Stimulated activated CD4-positive, alpha-beta T cell treated with anti-CD3 and anti-CD28 coated beads, Interleukin-2, amount 100 ng/mL, for 4 hours (primary cell): ENCODE measurements around the gene STRADB.
"Not testable (repeated sequence)": the region's sequence is repeated elsewhere in the genome, so short reads cannot be mapped to it uniquely, and the experiment has no call there.

Source experiments
- DNase-seq: peaks from one replicate; pipeline ENCODE4 v3.0.0-alpha.2; 2020; ENCODE audit warnings: low read depth

STRADB gene

GRCh38 chr2:201430322-201430721 is 21.2 kb upstream of the STRADB start:
- not testable (repeated sequence) for DNase-seq

GRCh38 chr2:201430839-201431238 is 20.7 kb upstream of the STRADB start:
- no peak for DNase-seq

GRCh38 chr2:201432038-201432620 is 19.4 kb upstream of the STRADB start:
- DNase-seq, result no peak

- DNase-seq, result no peak
Measured at GRCh38 chr2:201432621-201433393, 18.7 kb upstream of the STRADB start.

- DNase-seq, result no peak
Measured at GRCh38 chr2:201433394-201433995, 18.0 kb upstream of the STRADB start.

GRCh38 chr2:201436141-201436540 is 15.4 kb upstream of the STRADB start:
- no peak for DNase-seq

- DNase-seq, result not testable (repeated sequence)
Measured at GRCh38 chr2:201439336-201439922, 12.1 kb upstream of the STRADB start.

- DNase-seq, result no peak
Measured at GRCh38 chr2:201440182-201440581, 11.4 kb upstream of the STRADB start.

GRCh38 chr2:201441409-201441808 is 10.1 kb upstream of the STRADB start:
- DNase-seq, result no peak

GRCh38 chr2:201444746-201445465 is 6.6 kb upstream of the STRADB start:
- no peak for DNase-seq

- no peak for DNase-seq
Measured at GRCh38 chr2:201447086-201447485, 4.5 kb upstream of the STRADB start.

- no peak for DNase-seq
Measured at GRCh38 chr2:201448061-201448460, 3.5 kb upstream of the STRADB start.

- peak; percentile 15 for DNase-seq
Measured at GRCh38 chr2:201448701-201449100, 2.8 kb upstream of the STRADB start.

GRCh38 chr2:201450954-201451291 is 617 bp upstream of the STRADB start:
- no peak for DNase-seq

- no peak for DNase-seq
Measured at GRCh38 chr2:201452058-201452921, 750 bp downstream of the STRADB start.

GRCh38 chr2:201452922-201453643 is 1.5 kb downstream of the STRADB start:
- DNase-seq, result no peak

- DNase-seq, result no peak
Measured at GRCh38 chr2:201458381-201458780, 6.8 kb downstream of the STRADB start.

GRCh38 chr2:201460532-201460931 is 9.0 kb downstream of the STRADB start:
- DNase-seq, result no peak

- DNase-seq, result no peak
Measured at GRCh38 chr2:201464547-201464946, 13.0 kb downstream of the STRADB start.

- no peak for DNase-seq
Measured at GRCh38 chr2:201465524-201465971, 14.0 kb downstream of the STRADB start.
